HEK293 (cell line): ENCODE results near the gene FHAD1.

Source experiments
- GFI1B ChIP-seq: fragments of 450-650 bp; formaldehyde crosslinking; IDR thresholded peaks from 2 replicates; pipeline ENCODE4 v1.5.1; 2016; ENCODE audit warnings: missing biosample characterization, missing genetic modification characterization
- GLI4 ChIP-seq: fragments of 450-650 bp; formaldehyde crosslinking; IDR thresholded peaks from 2 replicates; pipeline ENCODE4 v1.5.1; 2016; ENCODE audit warnings: missing biosample characterization, missing genetic modification characterization
- GLIS2 ChIP-seq: fragments of 450-650 bp; formaldehyde crosslinking; IDR thresholded peaks from 2 replicates; pipeline ENCODE4 v1.5.1; 2016; ENCODE audit warnings: missing biosample characterization, missing genetic modification characterization
- IKZF3 ChIP-seq: fragments of 450-650 bp; IDR thresholded peaks from 2 replicates; pipeline ENCODE4 v1.5.0; 2018; ENCODE audit warnings: missing biosample characterization, mild to moderate bottlenecking, missing genetic modification characterization, moderate library complexity
- KLF1 ChIP-seq: fragments of 450-650 bp; formaldehyde crosslinking; IDR thresholded peaks from 2 replicates; pipeline ENCODE4 v1.5.1; 2016; ENCODE audit warnings: missing biosample characterization, missing genetic modification characterization
- MZF1 ChIP-seq: fragments of 450-650 bp; formaldehyde crosslinking; IDR thresholded peaks from 2 replicates; pipeline ENCODE4 v1.5.1; 2017; ENCODE audit warnings: missing biosample characterization, missing genetic modification characterization, borderline replicate concordance
- OSR2 ChIP-seq: fragments of 450-650 bp; formaldehyde crosslinking; IDR thresholded peaks from 2 replicates; pipeline ENCODE4 v1.5.1; 2016; ENCODE audit warnings: missing biosample characterization, missing genetic modification characterization
- SP3 ChIP-seq: fragments of 450-650 bp; formaldehyde crosslinking; IDR thresholded peaks from 2 replicates; pipeline ENCODE4 v1.5.1; 2016; ENCODE audit warnings: missing biosample characterization, missing genetic modification characterization
- WT1 ChIP-seq: fragments of 450-650 bp; formaldehyde crosslinking; IDR thresholded peaks from 2 replicates; pipeline ENCODE4 v1.5.1; 2016; ENCODE audit warnings: missing biosample characterization, missing genetic modification characterization
- ZBTB17 ChIP-seq: fragments of 450-650 bp; formaldehyde crosslinking; IDR thresholded peaks from 2 replicates; pipeline ENCODE4 v1.5.1; 2016; ENCODE audit warnings: missing biosample characterization, missing genetic modification characterization
- ZNF114 ChIP-seq: fragments of 450-650 bp; formaldehyde crosslinking; IDR thresholded peaks from 2 replicates; pipeline ENCODE4 v1.5.0; 2017; ENCODE audit warnings: missing biosample characterization, missing genetic modification characterization
- ZNF175 ChIP-seq: fragments of 450-650 bp; formaldehyde crosslinking; IDR thresholded peaks from 2 replicates; pipeline ENCODE4 v1.5.1; 2016; ENCODE audit warnings: missing biosample characterization, missing genetic modification characterization
- ZNF214 ChIP-seq: fragments of 450-650 bp; formaldehyde crosslinking; IDR thresholded peaks from 2 replicates; pipeline ENCODE4 v1.5.1; 2017; ENCODE audit warnings: missing biosample characterization, mild to moderate bottlenecking, missing genetic modification characterization, borderline replicate concordance
- ZNF292 ChIP-seq: fragments of 450-650 bp; formaldehyde crosslinking; IDR thresholded peaks from 2 replicates; pipeline ENCODE4 v1.5.1; 2016; ENCODE audit warnings: low read depth, missing biosample characterization, missing genetic modification characterization, borderline replicate concordance
- ZNF391 ChIP-seq: fragments of 450-650 bp; formaldehyde crosslinking; IDR thresholded peaks from 2 replicates; pipeline ENCODE4 v1.5.1; 2016; ENCODE audit warnings: low read depth, missing biosample characterization, missing genetic modification characterization, borderline replicate concordance
- ZNF423 ChIP-seq: fragments of 450-650 bp; formaldehyde crosslinking; IDR thresholded peaks from 2 replicates; pipeline ENCODE4 v1.5.1; 2016; ENCODE audit warnings: missing biosample characterization, missing genetic modification characterization
- ZNF514 ChIP-seq: fragments of 450-650 bp; formaldehyde crosslinking; IDR thresholded peaks from 2 replicates; pipeline ENCODE4 v1.5.1; 2016; ENCODE audit warnings: missing biosample characterization, missing genetic modification characterization
- ZNF555 ChIP-seq: fragments of 450-650 bp; formaldehyde crosslinking; conservative IDR thresholded peaks from 2 replicates; pipeline ENCODE4 v1.5.1; 2017; ENCODE audit warnings: missing biosample characterization, mild to moderate bottlenecking, missing genetic modification characterization, inconsistent platforms
- ZNF561 ChIP-seq: fragments of 450-650 bp; IDR thresholded peaks from 2 replicates; pipeline ENCODE4 v1.5.1; 2018; ENCODE audit warnings: missing biosample characterization, missing genetic modification characterization, borderline replicate concordance
- ZNF596 ChIP-seq: fragments of 450-650 bp; IDR thresholded peaks from 2 replicates; pipeline ENCODE4 v1.5.0; 2018; ENCODE audit warnings: missing biosample characterization, mild to moderate bottlenecking, missing genetic modification characterization, moderate library complexity
- ZNF76 ChIP-seq: fragments of 450-650 bp; formaldehyde crosslinking; IDR thresholded peaks from 2 replicates; pipeline ENCODE4; 2016; ENCODE audit warnings: low read depth, missing biosample characterization, missing genetic modification characterization, borderline replicate concordance
- ZNF776 ChIP-seq: fragments of 450-650 bp; formaldehyde crosslinking; IDR thresholded peaks from 2 replicates; pipeline ENCODE4 v1.5.0; 2017; ENCODE audit warnings: missing biosample characterization, missing genetic modification characterization, borderline replicate concordance
- ZNF791 ChIP-seq: fragments of 450-650 bp; formaldehyde crosslinking; IDR thresholded peaks from 2 replicates; pipeline ENCODE4 v1.5.1; 2016; ENCODE audit warnings: missing biosample characterization, missing genetic modification characterization
- ZNF837 ChIP-seq: fragments of 450-650 bp; formaldehyde crosslinking; IDR thresholded peaks from 2 replicates; pipeline ENCODE4 v1.5.1; 2016; ENCODE audit warnings: missing biosample characterization, missing genetic modification characterization
- ZSCAN30 ChIP-seq: fragments of 450-650 bp; IDR thresholded peaks from 2 replicates; pipeline ENCODE4 v1.5.1; 2018; ENCODE audit warnings: missing biosample characterization, mild to moderate bottlenecking, missing genetic modification characterization, moderate library complexity
- TF ChIP-seq, protein P1 (sequence below): fragments of 450-650 bp; formaldehyde crosslinking; IDR thresholded peaks from 2 replicates; pipeline ENCODE4 v1.5.1; 2016; ENCODE audit warnings: missing biosample characterization, missing genetic modification characterization, borderline replicate concordance
- TF ChIP-seq, protein P2 (sequence below): fragments of 450-650 bp; formaldehyde crosslinking; IDR thresholded peaks from 2 replicates; pipeline ENCODE4 v1.5.1; 2017; ENCODE audit warnings: missing biosample characterization, missing genetic modification characterization
- TF ChIP-seq, protein P3 (sequence below): fragments of 450-650 bp; formaldehyde crosslinking; IDR thresholded peaks from 2 replicates; pipeline ENCODE4 v1.5.0; 2017; ENCODE audit warnings: missing biosample characterization, missing genetic modification characterization, borderline replicate concordance
- TF ChIP-seq, protein P4 (sequence below): fragments of 450-650 bp; formaldehyde crosslinking; IDR thresholded peaks from 2 replicates; pipeline ENCODE4 v1.5.1; 2016; ENCODE audit warnings: missing biosample characterization, missing genetic modification characterization
- TF ChIP-seq, protein P5 (sequence below): fragments of 450-650 bp; formaldehyde crosslinking; conservative IDR thresholded peaks from 2 replicates; pipeline ENCODE4 v1.5.1; 2016; ENCODE audit warnings: low read depth, missing biosample characterization, missing genetic modification characterization

The FHAD1 gene

DNA sequence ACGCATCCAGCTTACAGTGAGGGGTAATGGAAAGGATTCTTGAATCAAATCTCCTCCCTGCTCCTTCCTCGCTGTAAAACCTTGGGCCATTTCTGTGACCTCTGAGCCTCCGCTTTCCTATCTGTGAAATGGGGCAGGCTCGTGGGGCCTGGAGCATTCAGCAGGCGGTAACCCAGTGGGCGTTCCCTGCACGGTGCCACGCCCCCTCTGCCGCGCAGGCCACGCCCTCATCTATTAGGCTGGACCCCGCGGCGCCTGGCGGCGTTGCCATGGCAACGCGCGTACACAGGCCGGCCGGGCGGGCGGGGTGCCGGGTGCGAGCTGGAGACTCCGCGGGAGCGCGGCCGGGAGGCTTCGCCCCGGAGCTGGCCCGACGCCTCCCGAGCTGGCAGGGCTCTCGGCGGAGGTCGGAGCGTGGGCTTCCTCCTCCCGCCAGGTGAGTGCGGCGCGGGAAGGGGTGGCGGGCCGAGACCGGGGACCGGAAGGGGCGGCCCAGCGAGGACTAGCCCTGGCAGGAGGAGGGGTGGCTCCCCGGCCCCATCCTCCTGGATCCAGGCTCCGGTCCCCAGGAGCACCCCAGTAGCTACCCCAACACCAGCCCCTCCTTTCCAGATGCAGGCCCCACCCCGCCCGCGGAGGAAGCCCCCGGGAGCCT is at the start of gene FHAD1 (continued):
- TF ChIP-seq, protein P1, sequence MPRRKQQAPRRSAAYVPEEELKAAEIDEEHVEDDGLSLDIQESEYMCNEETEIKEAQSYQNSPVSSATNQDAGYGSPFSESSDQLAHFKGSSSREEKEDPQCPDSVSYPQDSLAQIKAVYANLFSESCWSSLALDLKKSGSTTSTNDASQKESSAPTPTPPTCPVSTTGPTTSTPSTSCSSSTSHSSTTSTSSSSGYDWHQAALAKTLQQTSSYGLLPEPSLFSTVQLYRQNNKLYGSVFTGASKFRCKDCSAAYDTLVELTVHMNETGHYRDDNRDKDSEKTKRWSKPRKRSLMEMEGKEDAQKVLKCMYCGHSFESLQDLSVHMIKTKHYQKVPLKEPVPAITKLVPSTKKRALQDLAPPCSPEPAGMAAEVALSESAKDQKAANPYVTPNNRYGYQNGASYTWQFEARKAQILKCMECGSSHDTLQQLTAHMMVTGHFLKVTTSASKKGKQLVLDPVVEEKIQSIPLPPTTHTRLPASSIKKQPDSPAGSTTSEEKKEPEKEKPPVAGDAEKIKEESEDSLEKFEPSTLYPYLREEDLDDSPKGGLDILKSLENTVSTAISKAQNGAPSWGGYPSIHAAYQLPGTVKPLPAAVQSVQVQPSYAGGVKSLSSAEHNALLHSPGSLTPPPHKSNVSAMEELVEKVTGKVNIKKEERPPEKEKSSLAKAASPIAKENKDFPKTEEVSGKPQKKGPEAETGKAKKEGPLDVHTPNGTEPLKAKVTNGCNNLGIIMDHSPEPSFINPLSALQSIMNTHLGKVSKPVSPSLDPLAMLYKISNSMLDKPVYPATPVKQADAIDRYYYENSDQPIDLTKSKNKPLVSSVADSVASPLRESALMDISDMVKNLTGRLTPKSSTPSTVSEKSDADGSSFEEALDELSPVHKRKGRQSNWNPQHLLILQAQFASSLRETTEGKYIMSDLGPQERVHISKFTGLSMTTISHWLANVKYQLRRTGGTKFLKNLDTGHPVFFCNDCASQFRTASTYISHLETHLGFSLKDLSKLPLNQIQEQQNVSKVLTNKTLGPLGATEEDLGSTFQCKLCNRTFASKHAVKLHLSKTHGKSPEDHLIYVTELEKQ (tag by site-specific recombination), result no peak
- TF ChIP-seq WT1 (tag by site-specific recombination), result no peak
- no peak for TF ChIP-seq ZBTB17 (tag by site-specific recombination)
- no peak for TF ChIP-seq GLI4 (tag by site-specific recombination)
- TF ChIP-seq, protein P2, sequence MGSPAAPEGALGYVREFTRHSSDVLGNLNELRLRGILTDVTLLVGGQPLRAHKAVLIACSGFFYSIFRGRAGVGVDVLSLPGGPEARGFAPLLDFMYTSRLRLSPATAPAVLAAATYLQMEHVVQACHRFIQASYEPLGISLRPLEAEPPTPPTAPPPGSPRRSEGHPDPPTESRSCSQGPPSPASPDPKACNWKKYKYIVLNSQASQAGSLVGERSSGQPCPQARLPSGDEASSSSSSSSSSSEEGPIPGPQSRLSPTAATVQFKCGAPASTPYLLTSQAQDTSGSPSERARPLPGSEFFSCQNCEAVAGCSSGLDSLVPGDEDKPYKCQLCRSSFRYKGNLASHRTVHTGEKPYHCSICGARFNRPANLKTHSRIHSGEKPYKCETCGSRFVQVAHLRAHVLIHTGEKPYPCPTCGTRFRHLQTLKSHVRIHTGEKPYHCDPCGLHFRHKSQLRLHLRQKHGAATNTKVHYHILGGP (tag by site-specific recombination), result no peak
- TF ChIP-seq ZNF555 (tag by site-specific recombination), result no peak
- TF ChIP-seq ZNF423, result no peak
- no peak for TF ChIP-seq ZNF114
- TF ChIP-seq MZF1 (tag by site-specific recombination), result no peak
- peak; percentile 48; the same call in 1 of the 2 replicates for TF ChIP-seq GLIS2 (tag by site-specific recombination)
- peak; percentile 51; the same call in 1 of the 2 replicates for TF ChIP-seq ZNF76 (tag by site-specific recombination)
- peak; percentile 98 for TF ChIP-seq ZSCAN30 (tag by site-specific recombination)
- no peak for TF ChIP-seq ZNF837 (tag by site-specific recombination)
- TF ChIP-seq ZNF596 (tag by site-specific recombination), result no peak
- TF ChIP-seq GFI1B (tag by site-specific recombination), result no peak
- no peak for TF ChIP-seq OSR2 (tag by site-specific recombination)
- no peak for TF ChIP-seq ZNF776 (tag by site-specific recombination)
- TF ChIP-seq, protein P3, sequence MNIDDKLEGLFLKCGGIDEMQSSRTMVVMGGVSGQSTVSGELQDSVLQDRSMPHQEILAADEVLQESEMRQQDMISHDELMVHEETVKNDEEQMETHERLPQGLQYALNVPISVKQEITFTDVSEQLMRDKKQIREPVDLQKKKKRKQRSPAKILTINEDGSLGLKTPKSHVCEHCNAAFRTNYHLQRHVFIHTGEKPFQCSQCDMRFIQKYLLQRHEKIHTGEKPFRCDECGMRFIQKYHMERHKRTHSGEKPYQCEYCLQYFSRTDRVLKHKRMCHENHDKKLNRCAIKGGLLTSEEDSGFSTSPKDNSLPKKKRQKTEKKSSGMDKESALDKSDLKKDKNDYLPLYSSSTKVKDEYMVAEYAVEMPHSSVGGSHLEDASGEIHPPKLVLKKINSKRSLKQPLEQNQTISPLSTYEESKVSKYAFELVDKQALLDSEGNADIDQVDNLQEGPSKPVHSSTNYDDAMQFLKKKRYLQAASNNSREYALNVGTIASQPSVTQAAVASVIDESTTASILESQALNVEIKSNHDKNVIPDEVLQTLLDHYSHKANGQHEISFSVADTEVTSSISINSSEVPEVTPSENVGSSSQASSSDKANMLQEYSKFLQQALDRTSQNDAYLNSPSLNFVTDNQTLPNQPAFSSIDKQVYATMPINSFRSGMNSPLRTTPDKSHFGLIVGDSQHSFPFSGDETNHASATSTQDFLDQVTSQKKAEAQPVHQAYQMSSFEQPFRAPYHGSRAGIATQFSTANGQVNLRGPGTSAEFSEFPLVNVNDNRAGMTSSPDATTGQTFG, result no peak
- TF ChIP-seq ZNF791, result no peak
- TF ChIP-seq, protein P4, sequence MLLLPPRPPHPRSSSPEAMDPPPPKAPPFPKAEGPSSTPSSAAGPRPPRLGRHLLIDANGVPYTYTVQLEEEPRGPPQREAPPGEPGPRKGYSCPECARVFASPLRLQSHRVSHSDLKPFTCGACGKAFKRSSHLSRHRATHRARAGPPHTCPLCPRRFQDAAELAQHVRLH (tag by site-specific recombination), result peak; percentile 80
- no peak for TF ChIP-seq IKZF3 (tag by site-specific recombination)
- TF ChIP-seq, protein P5, sequence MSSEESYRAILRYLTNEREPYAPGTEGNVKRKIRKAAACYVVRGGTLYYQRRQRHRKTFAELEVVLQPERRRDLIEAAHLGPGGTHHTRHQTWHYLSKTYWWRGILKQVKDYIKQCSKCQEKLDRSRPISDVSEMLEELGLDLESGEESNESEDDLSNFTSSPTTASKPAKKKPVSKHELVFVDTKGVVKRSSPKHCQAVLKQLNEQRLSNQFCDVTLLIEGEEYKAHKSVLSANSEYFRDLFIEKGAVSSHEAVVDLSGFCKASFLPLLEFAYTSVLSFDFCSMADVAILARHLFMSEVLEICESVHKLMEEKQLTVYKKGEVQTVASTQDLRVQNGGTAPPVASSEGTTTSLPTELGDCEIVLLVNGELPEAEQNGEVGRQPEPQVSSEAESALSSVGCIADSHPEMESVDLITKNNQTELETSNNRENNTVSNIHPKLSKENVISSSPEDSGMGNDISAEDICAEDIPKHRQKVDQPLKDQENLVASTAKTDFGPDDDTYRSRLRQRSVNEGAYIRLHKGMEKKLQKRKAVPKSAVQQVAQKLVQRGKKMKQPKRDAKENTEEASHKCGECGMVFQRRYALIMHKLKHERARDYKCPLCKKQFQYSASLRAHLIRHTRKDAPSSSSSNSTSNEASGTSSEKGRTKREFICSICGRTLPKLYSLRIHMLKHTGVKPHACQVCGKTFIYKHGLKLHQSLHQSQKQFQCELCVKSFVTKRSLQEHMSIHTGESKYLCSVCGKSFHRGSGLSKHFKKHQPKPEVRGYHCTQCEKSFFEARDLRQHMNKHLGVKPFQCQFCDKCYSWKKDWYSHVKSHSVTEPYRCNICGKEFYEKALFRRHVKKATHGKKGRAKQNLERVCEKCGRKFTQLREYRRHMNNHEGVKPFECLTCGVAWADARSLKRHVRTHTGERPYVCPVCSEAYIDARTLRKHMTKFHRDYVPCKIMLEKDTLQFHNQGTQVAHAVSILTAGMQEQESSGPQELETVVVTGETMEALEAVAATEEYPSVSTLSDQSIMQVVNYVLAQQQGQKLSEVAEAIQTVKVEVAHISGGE (tag by site-specific recombination), result peak; percentile 41; the same call in 1 of the 2 replicates
- peak; percentile 48; the same call in 1 of the 2 replicates for TF ChIP-seq ZNF391 (tag by site-specific recombination)
- TF ChIP-seq ZNF561 (tag by site-specific recombination), result 0 out of 2 replicates have a peak, but pooled peaks have one; percentile 37
- TF ChIP-seq ZNF175 (tag by site-specific recombination), result no peak
- TF ChIP-seq ZNF214 (tag by site-specific recombination), result no peak
- TF ChIP-seq SP3, result peak; percentile 77
- peak; percentile 81 for TF ChIP-seq KLF1 (tag by site-specific recombination)
- TF ChIP-seq ZNF514, result no peak
- no peak for TF ChIP-seq ZNF292 (tag by site-specific recombination)
